Mesendoderm (in vitro differentiated cells): ENCODE results near the gene PHACTR1.
A peak's percentile ranks its signal among the peaks of the same experiment; 100 is the strongest.

ENCODE experiments used
- DNase-seq: peaks from one replicate; pipeline ENCODE4 v3.0.0; 2013
- H2AK5ac ChIP-seq: 2 replicates; pipeline ENCODE4 v1.6.1; 2013; ENCODE audit warnings: low read length, inconsistent platforms
- H2BK120ac ChIP-seq: 2 replicates; pipeline ENCODE4 v1.6.1; 2013; ENCODE audit warnings: low read depth, mild to moderate bottlenecking, low read length, moderate library complexity, mixed read lengths
- H2BK15ac ChIP-seq: replicated peaks from 2 replicates; pipeline ENCODE4 v1.6.1; 2013; ENCODE audit warnings: low read depth, mild to moderate bottlenecking, moderate library complexity
- H2BK5ac ChIP-seq: 2 replicates; pipeline ENCODE4 v1.6.1; 2013; ENCODE audit warnings: low read length, inconsistent platforms
- H3K18ac ChIP-seq: 2 replicates; pipeline ENCODE4 v1.6.1; 2013; ENCODE audit warnings: mild to moderate bottlenecking, low read length, mixed read lengths
- H3K23ac ChIP-seq: one replicate; pipeline ENCODE4 v1.6.1; 2013; ENCODE audit warnings: low read length
- H3K27ac ChIP-seq: 2 replicates; pipeline ENCODE4 v1.5.1; 2013; ENCODE audit warnings: low read depth, mild to moderate bottlenecking, inconsistent platforms, low read length, moderate library complexity
- H3K27me3 ChIP-seq: 2 replicates; pipeline ENCODE4 v1.6.1; 2013; ENCODE audit warnings: low read length, control low read depth, mild to moderate bottlenecking, inconsistent platforms; ENCODE audit not compliant: insufficient read depth, poor library complexity
- H3K36me3 ChIP-seq: 2 replicates; pipeline ENCODE4 v1.6.1; 2013; ENCODE audit warnings: low read length, inconsistent platforms; ENCODE audit not compliant: control insufficient read depth, insufficient read depth
- H3K4ac ChIP-seq: one replicate; pipeline ENCODE4 v1.6.1; 2013; ENCODE audit warnings: low read depth, mild to moderate bottlenecking, low read length, moderate library complexity
- H3K4me1 ChIP-seq: 2 replicates; pipeline ENCODE4 v1.6.1; 2013; ENCODE audit warnings: low read depth, low read length, inconsistent platforms; ENCODE audit not compliant: control insufficient read depth
- H3K4me2 ChIP-seq: 2 replicates; pipeline ENCODE4 v1.6.1; 2013; ENCODE audit warnings: low read length
- H3K4me3 ChIP-seq: 2 replicates; pipeline ENCODE4 v1.5.1; 2013; ENCODE audit warnings: mild to moderate bottlenecking, low read length
- H3K56ac ChIP-seq: one replicate; pipeline ENCODE4 v1.6.1; 2013; ENCODE audit warnings: low read length
- H3K79me1 ChIP-seq: 2 replicates; pipeline ENCODE4 v1.6.1; 2013; ENCODE audit warnings: low read length, inconsistent platforms
- H3K79me2 ChIP-seq: 2 replicates; pipeline ENCODE4 v1.6.1; 2013; ENCODE audit warnings: mild to moderate bottlenecking, low read length; ENCODE audit not compliant: control insufficient read depth, insufficient read depth
- H3K9ac ChIP-seq: 2 replicates; pipeline ENCODE4 v1.6.1; 2013; ENCODE audit warnings: low read length, inconsistent platforms
- H4K5ac ChIP-seq: one replicate; pipeline ENCODE4 v1.6.1; 2013; ENCODE audit warnings: low read length
- H4K8ac ChIP-seq: one replicate; pipeline ENCODE4 v1.6.1; 2013; ENCODE audit warnings: low read depth, mild to moderate bottlenecking, control low read depth, low read length, moderate library complexity
- WGBS: extraction: QIAGEN DNeasy Blood & Tissue Kit; methylation state at CpG from one replicate; pipeline ENCODE4 v1.1.7; 2013; ENCODE audit warnings: low lambda C conversion rate, missing lambda C conversion rate; ENCODE audit not compliant: insufficient coverage; ENCODE audit errors: extremely low coverage; 5-methylcytosine and 5-hydroxymethylcytosine counted together

PHACTR1 gene

GRCh38 chr6:13024616-13025015, 308.0 kb downstream of the PHACTR1 start:
- no peak for DNase-seq
- H3K79me2 ChIP-seq = no peaks in the 10 kb centered on the region
- H3K9ac ChIP-seq = no peak overlapping the region
- H3K27ac ChIP-seq = no peak overlapping the region
- H3K27me3 ChIP-seq = no peaks in the 10 kb centered on the region
- H3K79me1 ChIP-seq = no peaks in the 10 kb centered on the region
- H2BK120ac ChIP-seq = no peak overlapping the region
- H3K36me3 ChIP-seq = no peaks in the 10 kb centered on the region
- no peak overlapping the region for H2AK5ac ChIP-seq
- H4K8ac ChIP-seq = no peak overlapping the region
- H2BK5ac ChIP-seq = no peak overlapping the region
- no peak overlapping the region for H3K4ac ChIP-seq
- no peak overlapping the region for H3K23ac ChIP-seq
- no peak overlapping the region for H3K4me2 ChIP-seq
- H3K4me1 ChIP-seq = no peaks in the 10 kb centered on the region
- no peak overlapping the region for H4K5ac ChIP-seq
- H2BK15ac ChIP-seq = no peak overlapping the region
- no peak overlapping the region for H3K56ac ChIP-seq
- no peak overlapping the region for H3K18ac ChIP-seq
- no peak overlapping the region for H3K4me3 ChIP-seq
- whole genome bisulfite sequencing = no CpG with 5 or more reads among the region's 2 CpGs

- no CpG with 5 or more reads among the region's 5 CpGs for WGBS
Measured at GRCh38 chr6:13025893-13026499, 309.4 kb downstream of the PHACTR1 start.

GRCh38 chr6:13026557-13026956, 310.0 kb downstream of the PHACTR1 start:
- Histone ChIP-seq H3K36me3 (no peaks in the 10 kb centered on the region), H3K9ac (no peak overlapping the region), H2AK5ac (no peak overlapping the region), H4K5ac (no peak overlapping the region), H2BK15ac (no peak overlapping the region), H3K27me3 (no peaks in the 10 kb centered on the region), H3K4ac (no peak overlapping the region), H3K4me1 (no peaks in the 10 kb centered on the region), H3K18ac (no peak overlapping the region), H3K23ac (no peak overlapping the region), H3K56ac (no peak overlapping the region), H3K4me3 (no peak overlapping the region), H4K8ac (no peak overlapping the region), H3K27ac (no peak overlapping the region), H3K79me1 (no peaks in the 10 kb centered on the region), H3K4me2 (no peak overlapping the region), H3K79me2 (no peaks in the 10 kb centered on the region), H2BK5ac (no peak overlapping the region), H2BK120ac (no peak overlapping the region)
- peak; percentile 10 for DNase-seq
- no CpG with 5 or more reads among the region's 5 CpGs for WGBS

More at GRCh38 chr6:13025893-13026499, 309.4 kb downstream of the PHACTR1 start:
- Histone ChIP-seq H3K4me1 (no peaks in the 10 kb centered on the region), H3K79me1 (no peaks in the 10 kb centered on the region), H3K9ac (no peak overlapping the region), H3K27me3 (no peaks in the 10 kb centered on the region), H3K4ac (no peak overlapping the region), H3K18ac (no peak overlapping the region), H3K23ac (no peak overlapping the region), H3K79me2 (no peaks in the 10 kb centered on the region), H4K5ac (no peak overlapping the region), H2BK120ac (no peak overlapping the region), H2BK15ac (no peak overlapping the region), H3K36me3 (no peaks in the 10 kb centered on the region), H3K4me2 (no peak overlapping the region), H2AK5ac (no peak overlapping the region), H3K56ac (no peak overlapping the region), H4K8ac (no peak overlapping the region), H3K27ac (no peak overlapping the region), H2BK5ac (no peak overlapping the region), H3K4me3 (no peak overlapping the region)
- DNase-seq = no peak

GRCh38 chr6:13027207-13027606, 310.6 kb downstream of the PHACTR1 start:
- no CpG with 5 or more reads among the region's 2 CpGs for WGBS

GRCh38 chr6:13030396-13030795, 313.8 kb downstream of the PHACTR1 start:
- Histone ChIP-seq H3K79me2 (no peaks in the 10 kb centered on the region), H3K23ac (no peak overlapping the region)

More at GRCh38 chr6:13027207-13027606, 310.6 kb downstream of the PHACTR1 start:
- H4K5ac ChIP-seq = no peak overlapping the region
- no peak overlapping the region for H4K8ac ChIP-seq
- H3K79me2 ChIP-seq = no peaks in the 10 kb centered on the region
- H2AK5ac ChIP-seq = no peak overlapping the region
- no peak overlapping the region for H3K56ac ChIP-seq
- no peaks in the 10 kb centered on the region for H3K4me1 ChIP-seq
- no peak overlapping the region for H3K4ac ChIP-seq
- no peak overlapping the region for H3K9ac ChIP-seq
- no peak overlapping the region for H2BK120ac ChIP-seq
- H3K36me3 ChIP-seq = no peaks in the 10 kb centered on the region
- H3K79me1 ChIP-seq = no peaks in the 10 kb centered on the region
- DNase-seq = no peak
- no peak overlapping the region for H3K23ac ChIP-seq
- no peak overlapping the region for H3K4me3 ChIP-seq
- no peak overlapping the region for H2BK15ac ChIP-seq
- no peak overlapping the region for H3K18ac ChIP-seq
- no peak overlapping the region for H2BK5ac ChIP-seq
- H3K27ac ChIP-seq = no peak overlapping the region
- H3K4me2 ChIP-seq = no peak overlapping the region
- H3K27me3 ChIP-seq = no peaks in the 10 kb centered on the region

GRCh38 chr6:13032566-13032965, 316.0 kb downstream of the PHACTR1 start:
- WGBS = no CpG with 5 or more reads among the region's 6 CpGs
- no peak overlapping the region for H2AK5ac ChIP-seq

More at GRCh38 chr6:13030396-13030795, 313.8 kb downstream of the PHACTR1 start:
- Histone ChIP-seq H3K4me3 (no peak overlapping the region), H2AK5ac (no peak overlapping the region), H2BK15ac (no peak overlapping the region), H4K5ac (no peak overlapping the region), H3K27me3 (no peaks in the 10 kb centered on the region), H3K18ac (no peak overlapping the region), H3K4ac (no peak overlapping the region), H4K8ac (no peak overlapping the region), H3K27ac (no peak overlapping the region), H2BK5ac (no peak overlapping the region), H3K56ac (no peak overlapping the region), H3K4me1 (no peaks in the 10 kb centered on the region), H3K36me3 (no peaks in the 10 kb centered on the region), H2BK120ac (no peak overlapping the region), H3K9ac (no peak overlapping the region), H3K4me2 (no peak overlapping the region), H3K79me1 (no peaks in the 10 kb centered on the region)
- WGBS = no CpG with 5 or more reads among the region's 3 CpGs
- no peak for DNase-seq

More at GRCh38 chr6:13032566-13032965, 316.0 kb downstream of the PHACTR1 start:
- no peak overlapping the region for H2BK5ac ChIP-seq
- no peak overlapping the region for H4K5ac ChIP-seq
- no peaks in the 10 kb centered on the region for H3K4me1 ChIP-seq
- H4K8ac ChIP-seq = no peak overlapping the region
- H3K18ac ChIP-seq = no peak overlapping the region
- H3K27ac ChIP-seq = no peak overlapping the region
- no peak overlapping the region for H3K9ac ChIP-seq
- H2BK120ac ChIP-seq = no peak overlapping the region
- no peak overlapping the region for H3K4me2 ChIP-seq
- no peaks in the 10 kb centered on the region for H3K79me2 ChIP-seq
- H3K79me1 ChIP-seq = no peaks in the 10 kb centered on the region
- DNase-seq = no peak
- H3K27me3 ChIP-seq = no peaks in the 10 kb centered on the region
- no peaks in the 10 kb centered on the region for H3K36me3 ChIP-seq
- no peak overlapping the region for H3K4ac ChIP-seq
- H3K23ac ChIP-seq = no peak overlapping the region
- H3K4me3 ChIP-seq = no peak overlapping the region
- H3K56ac ChIP-seq = no peak overlapping the region
- H2BK15ac ChIP-seq = no peak overlapping the region
